GM18868 (cell line): ENCODE results near the gene TAMM41.
A peak's percentile ranks its signal among the peaks of the same experiment; 100 is the strongest.
"Not testable (repeated sequence)": the region's sequence is repeated elsewhere in the genome, so short reads cannot be mapped to it uniquely, and the experiment has no call there.

Source experiments
- ATAC-seq: cut with Tn5 transposase; IDR thresholded peaks from one replicate; pipeline ENCODE4 v1.9.1; 2021; ENCODE audit warnings: mild to moderate bottlenecking, moderate library complexity; ENCODE audit not compliant: unreplicated experiment

Gene TAMM41

GRCh38 chr3:11846281-11847266, at the start of gene TAMM41:
Gene TAMM41, minus strand, starts transcription at chr3:11846885. Its CDS starts 249 bp downstream, at chr3:11846636.
- ATAC-seq, result peak; percentile 100

GRCh38 chr3:11878837-11879236, 32.2 kb upstream of the TAMM41 start:
- ATAC-seq, result no peak

GRCh38 chr3:11874707-11875106, 28.0 kb upstream of the TAMM41 start:
- ATAC-seq, result not testable (repeated sequence)

- ATAC-seq, result not testable (repeated sequence)
Measured at GRCh38 chr3:11863739-11864138, 17.1 kb upstream of the TAMM41 start.

GRCh38 chr3:11862584-11862983, 15.9 kb upstream of the TAMM41 start:
- ATAC-seq, result not testable (repeated sequence)

GRCh38 chr3:11862145-11862544, 15.5 kb upstream of the TAMM41 start:
- not testable (repeated sequence) for ATAC-seq

GRCh38 chr3:11860213-11860612, 13.5 kb upstream of the TAMM41 start:
- ATAC-seq, result not testable (repeated sequence)

GRCh38 chr3:11853450-11853849, 6.8 kb upstream of the TAMM41 start:
- ATAC-seq, result no peak

- no peak for ATAC-seq
Measured at GRCh38 chr3:11850003-11850402, 3.3 kb upstream of the TAMM41 start.

- no peak for ATAC-seq
Measured at GRCh38 chr3:11847607-11848006, 922 bp upstream of the TAMM41 start.

GRCh38 chr3:11845651-11846050, 1.0 kb downstream of the TAMM41 start:
- no peak for ATAC-seq

GRCh38 chr3:11844891-11845290, 1.8 kb downstream of the TAMM41 start:
- no peak for ATAC-seq

GRCh38 chr3:11835028-11835639, 11.6 kb downstream of the TAMM41 start:
- no peak for ATAC-seq

GRCh38 chr3:11832981-11833905, 13.4 kb downstream of the TAMM41 start:
- ATAC-seq, result no peak

GRCh38 chr3:11829416-11829815, 17.3 kb downstream of the TAMM41 start:
- ATAC-seq, result no peak

GRCh38 chr3:11826628-11827265, 19.9 kb downstream of the TAMM41 start:
- ATAC-seq, result no peak

GRCh38 chr3:11825301-11825700, 21.4 kb downstream of the TAMM41 start:
- ATAC-seq, result no peak

GRCh38 chr3:11820531-11821041, 26.1 kb downstream of the TAMM41 start:
- peak; percentile 91 for ATAC-seq

- no peak for ATAC-seq
Measured at GRCh38 chr3:11819146-11819689, 27.5 kb downstream of the TAMM41 start.

- no peak for ATAC-seq
Measured at GRCh38 chr3:11818033-11818432, 28.7 kb downstream of the TAMM41 start.
